ENCODE measurements around the gene KDM8. TPM values are rescaled to one million over a fixed set of nuclear protein-coding genes. Genes with fewer than 3 reads are reported as not detected.
A peak's percentile ranks its signal among the peaks of the same experiment; 100 is the strongest.

Gene KDM8
- total and polyA plus RNA-seq, 9 of the 15 experiments (the other 6 are each of a cell fraction or from before 2014, with no cell fraction given) = 0.61 to 9.1 (median 5.4) TPM

- TF ChIP-seq ZNF79 (CRISPR knock-in tag; IDR thresholded peaks at IDR 0.05; ENCODE audit: low read depth) (no peak), MEF2A (IDR thresholded peaks at IDR 0.05; ENCODE audit: control insufficient read depth, low read depth, low read length) (no peak), ID3 (CRISPR knock-in tag; IDR thresholded peaks at IDR 0.05) (no peak), ID3 (tag; IDR thresholded peaks at IDR 0.05) (no peak), ZNF586 (CRISPR knock-in tag; conservative IDR thresholded peaks at IDR 0.05) (no peak), MAZ (CRISPR knock-in tag; conservative IDR thresholded peaks at IDR 0.05 in 1 of 2, IDR thresholded peaks at IDR 0.05 in 1 of 2) (0 out of 4 replicates have a peak, but pooled peaks of 1 of the 2 experiments have one; percentile 18), POU5F1 (IDR thresholded peaks at IDR 0.05; ENCODE audit: borderline replicate concordance, low read depth, low read length, partially characterized antibody) (no peak), TCFL5 (CRISPR knock-in tag; conservative IDR thresholded peaks at IDR 0.05) (no peak), TBL1XR1 (IDR thresholded peaks at IDR 0.05; ENCODE audit: low read length in 2 of 2) (no peak), BACH1 (tag; IDR thresholded peaks at IDR 0.05) (no peak; the same call in 1 of the 2 replicates), HIVEP1 (CRISPR knock-in tag; IDR thresholded peaks at IDR 0.05) (no peak), IFI16 (CRISPR knock-in tag; IDR thresholded peaks at IDR 0.05) (no peak), PHB (CRISPR knock-in tag; IDR thresholded peaks at IDR 0.05) (no peak), CHD2 (IDR thresholded peaks at IDR 0.05; ENCODE audit: low read depth, low read length) (no peak), BCLAF1 (IDR thresholded peaks at IDR 0.05; ENCODE audit: borderline replicate concordance in 1 of 2, control insufficient read depth in 1 of 2, low read depth in 2 of 2, low read length in 1 of 2) (no peak), AFF4 (CRISPR knock-in tag; IDR thresholded peaks at IDR 0.05) (no peak), NFE2L1 (tag; IDR thresholded peaks at IDR 0.05; ENCODE audit: borderline replicate concordance, low read depth) (no peak)
Measured at GRCh38 chr16:27245276-27246172, 42.2 kb downstream of the KDM8 start (continued).

Data from K562 (cell line).